GM12872 (cell line): ENCODE data around the gene MR1.

Experiments
- TF ChIP-seq, protein P1 (sequence below): IDR thresholded peaks from 3 replicates; pipeline ENCODE4 v1.5.1; 2011; ENCODE audit warnings: low read depth, mild to moderate bottlenecking, low read length, moderate library complexity; ENCODE audit not compliant: insufficient read depth

The MR1 gene

DNA sequence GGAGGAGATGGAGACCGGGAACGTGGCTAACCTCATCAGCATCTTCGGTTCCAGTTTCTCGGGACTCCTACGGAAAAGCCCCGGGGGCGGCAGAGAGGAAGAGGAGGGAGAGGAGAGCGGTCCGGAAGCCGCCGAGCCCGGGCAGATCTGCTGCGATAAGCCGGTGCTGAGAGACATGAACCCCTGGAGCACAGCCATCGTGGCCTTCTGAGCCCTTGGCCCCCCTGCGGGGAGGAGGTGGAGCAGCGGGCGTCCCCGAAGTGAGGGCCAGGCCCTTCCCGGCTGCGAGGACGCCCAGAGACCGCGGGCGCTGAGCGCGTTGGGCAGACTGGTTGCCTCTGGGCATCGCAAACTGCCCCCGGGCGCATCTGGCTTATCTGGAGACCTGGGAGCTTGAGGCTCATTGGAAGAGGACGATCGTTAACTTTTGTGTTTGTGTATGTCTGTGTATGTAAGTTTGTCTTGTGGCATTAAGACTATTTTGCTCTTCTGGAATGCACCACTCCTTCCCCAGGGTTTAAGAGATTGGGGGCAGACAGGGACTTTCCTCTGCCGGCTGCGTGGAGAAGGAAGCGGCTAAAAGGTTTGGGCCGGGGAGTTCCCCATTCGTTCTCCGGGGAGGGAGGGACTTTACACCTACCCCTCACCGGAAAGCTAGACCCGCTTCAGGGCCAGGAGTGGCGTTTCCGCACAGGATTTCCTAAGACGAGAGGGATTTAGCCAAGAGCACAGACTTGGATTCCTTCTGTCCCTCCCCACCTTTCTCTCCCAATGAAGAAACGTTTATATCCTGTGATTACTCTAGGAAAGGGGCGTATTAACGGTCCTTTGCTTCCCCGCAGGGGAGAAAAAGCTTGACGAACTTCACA, 56.1 kb downstream of the MR1 start:
- TF ChIP-seq, protein P1, sequence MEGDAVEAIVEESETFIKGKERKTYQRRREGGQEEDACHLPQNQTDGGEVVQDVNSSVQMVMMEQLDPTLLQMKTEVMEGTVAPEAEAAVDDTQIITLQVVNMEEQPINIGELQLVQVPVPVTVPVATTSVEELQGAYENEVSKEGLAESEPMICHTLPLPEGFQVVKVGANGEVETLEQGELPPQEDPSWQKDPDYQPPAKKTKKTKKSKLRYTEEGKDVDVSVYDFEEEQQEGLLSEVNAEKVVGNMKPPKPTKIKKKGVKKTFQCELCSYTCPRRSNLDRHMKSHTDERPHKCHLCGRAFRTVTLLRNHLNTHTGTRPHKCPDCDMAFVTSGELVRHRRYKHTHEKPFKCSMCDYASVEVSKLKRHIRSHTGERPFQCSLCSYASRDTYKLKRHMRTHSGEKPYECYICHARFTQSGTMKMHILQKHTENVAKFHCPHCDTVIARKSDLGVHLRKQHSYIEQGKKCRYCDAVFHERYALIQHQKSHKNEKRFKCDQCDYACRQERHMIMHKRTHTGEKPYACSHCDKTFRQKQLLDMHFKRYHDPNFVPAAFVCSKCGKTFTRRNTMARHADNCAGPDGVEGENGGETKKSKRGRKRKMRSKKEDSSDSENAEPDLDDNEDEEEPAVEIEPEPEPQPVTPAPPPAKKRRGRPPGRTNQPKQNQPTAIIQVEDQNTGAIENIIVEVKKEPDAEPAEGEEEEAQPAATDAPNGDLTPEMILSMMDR, result 0 out of 3 replicates have a peak, but pooled peaks have one; percentile 15

DNA sequence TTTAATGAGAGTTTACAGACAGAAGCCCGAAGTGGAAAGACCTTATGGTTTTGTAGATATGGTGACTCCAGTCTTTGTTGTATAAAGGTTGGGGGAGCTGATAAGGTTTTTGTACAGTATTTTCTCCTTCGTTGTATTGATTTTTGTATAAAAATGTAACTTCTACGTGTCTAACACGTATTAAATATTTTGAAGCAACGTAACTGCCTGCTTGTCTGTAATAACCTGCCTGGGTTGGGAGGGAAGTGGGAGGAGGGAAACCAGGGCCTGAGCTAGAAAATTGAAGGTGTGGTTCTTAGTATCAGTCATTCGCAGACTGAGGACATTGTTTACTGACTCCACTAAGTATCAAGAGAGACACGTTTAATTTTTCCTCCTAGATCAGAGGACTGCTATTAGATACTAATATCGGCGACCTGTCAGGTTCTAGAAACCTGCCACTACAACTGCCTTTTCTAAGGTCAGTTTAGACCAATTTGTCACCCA, 56.9 kb downstream of the MR1 start:
- TF ChIP-seq, protein P1, result no peak

DNA sequence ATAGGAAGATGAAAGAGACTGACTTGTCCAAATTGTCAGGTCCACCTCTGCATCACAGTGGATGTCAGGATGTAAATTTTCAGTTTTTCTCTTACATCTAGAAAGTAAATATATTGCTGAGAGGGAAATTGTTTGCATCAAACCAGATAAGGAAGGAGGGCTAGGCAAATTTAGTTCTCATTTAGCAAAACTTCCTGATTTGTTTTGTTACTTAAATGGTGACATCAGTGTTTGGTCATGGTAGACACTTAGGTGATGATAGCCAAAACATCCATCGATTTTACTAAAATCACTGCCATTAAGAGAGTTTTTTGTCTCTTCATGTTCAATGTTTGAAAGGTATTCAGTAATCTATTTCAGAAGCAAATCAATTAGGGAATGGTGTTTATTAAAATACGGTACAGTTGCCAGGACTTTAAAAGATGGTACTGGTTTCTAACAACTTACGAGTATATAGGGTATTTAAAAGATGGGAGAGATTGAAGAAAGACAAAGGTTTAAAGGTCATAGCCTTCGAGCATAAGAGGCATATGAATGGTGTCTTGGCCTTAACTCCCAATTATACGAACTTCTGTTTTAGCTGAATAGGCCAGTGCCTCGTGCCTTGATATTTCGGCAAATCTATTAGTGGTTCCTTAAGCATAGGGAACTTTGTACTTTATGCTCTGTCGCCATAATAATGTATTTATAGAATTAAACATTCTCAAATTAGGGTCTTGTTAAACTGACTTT, 57.7 kb downstream of the MR1 start:
- TF ChIP-seq, protein P1, result no peak

DNA sequence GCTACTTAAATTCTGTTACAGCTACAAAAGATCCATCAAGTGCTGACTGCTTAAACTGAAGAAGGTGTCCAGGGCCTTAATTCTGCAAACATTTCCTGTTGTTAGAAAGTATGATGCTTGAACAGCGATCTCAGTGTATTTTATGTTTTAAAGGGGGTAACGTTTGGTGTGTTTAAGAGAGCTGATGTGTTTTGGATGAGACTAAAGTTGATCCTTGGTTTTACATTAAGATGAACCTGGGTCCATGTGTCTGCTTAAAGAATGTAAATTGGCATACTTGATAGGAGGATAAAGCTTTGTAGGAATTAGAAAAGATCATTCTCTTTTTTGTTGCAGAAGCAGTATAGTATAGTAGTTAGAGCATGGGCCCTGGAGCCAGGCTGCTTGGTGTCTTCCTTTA, 58.3 kb downstream of the MR1 start:
- TF ChIP-seq, protein P1, result no peak

DNA sequence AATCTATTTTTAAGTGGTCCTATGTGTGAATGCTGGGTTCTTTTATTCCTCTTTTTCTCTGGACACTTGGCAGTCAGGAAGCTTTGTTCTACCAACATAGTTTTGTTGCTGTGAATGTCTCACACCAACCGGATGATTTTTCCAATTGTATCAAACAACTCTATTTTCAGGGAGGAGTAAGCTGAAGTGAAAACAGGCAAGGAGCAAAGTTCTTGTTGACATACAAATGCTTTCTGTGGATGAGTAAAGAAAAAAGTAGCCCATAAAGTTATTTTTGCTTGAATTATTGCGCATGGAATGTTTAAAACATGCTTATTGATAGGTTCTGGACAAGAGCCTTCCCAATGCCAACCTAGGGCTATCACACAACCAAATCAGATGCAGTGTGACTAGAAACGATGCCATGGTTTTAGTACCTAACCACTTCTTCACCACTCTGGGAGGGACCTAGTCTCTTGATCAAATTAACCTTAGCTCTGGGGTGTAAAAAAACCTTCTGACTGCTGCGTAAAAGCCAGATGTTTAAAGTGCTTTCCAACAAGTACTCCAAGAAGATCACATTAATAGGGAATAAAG, 59.2 kb downstream of the MR1 start:
- TF ChIP-seq, protein P1, result no peak

DNA sequence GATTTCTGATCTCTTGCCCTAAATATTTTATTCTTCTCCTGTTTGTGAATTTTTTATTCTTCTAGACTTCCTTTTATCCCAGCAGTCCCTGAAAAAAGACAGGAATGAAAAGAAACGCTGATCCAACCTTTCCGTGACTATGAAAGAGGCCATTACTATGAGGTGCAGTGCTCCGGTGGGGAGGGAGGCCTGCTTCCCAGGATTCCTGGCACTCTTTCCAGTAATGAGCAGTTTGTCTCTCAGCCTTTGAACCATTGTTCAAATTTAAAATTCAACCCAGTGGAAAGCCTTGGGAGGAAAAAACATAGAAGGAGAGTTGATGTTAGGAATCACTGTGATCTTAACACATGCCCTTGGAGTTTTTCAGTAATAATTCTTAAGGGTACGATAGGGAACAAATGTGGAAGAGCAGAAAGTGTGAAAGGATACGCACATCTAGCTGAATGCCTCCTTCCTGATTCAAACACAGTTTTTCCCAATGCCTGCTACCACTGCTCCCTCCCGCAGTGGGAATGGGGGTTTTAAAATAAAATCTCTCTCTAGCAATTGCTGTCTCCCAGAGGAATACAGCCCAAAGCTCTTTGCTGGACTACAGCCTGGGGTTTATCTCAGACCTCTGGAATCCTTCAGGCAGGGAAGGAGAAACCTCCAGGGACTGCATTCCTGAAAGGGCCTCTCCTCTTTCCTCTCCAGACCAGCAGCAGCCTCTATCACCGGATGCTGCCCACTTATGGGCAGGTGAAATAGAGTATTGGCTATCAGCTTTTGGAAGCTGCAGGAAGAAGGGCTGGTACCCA, 60.8 kb downstream of the MR1 start:
- TF ChIP-seq, protein P1, result no peak

DNA sequence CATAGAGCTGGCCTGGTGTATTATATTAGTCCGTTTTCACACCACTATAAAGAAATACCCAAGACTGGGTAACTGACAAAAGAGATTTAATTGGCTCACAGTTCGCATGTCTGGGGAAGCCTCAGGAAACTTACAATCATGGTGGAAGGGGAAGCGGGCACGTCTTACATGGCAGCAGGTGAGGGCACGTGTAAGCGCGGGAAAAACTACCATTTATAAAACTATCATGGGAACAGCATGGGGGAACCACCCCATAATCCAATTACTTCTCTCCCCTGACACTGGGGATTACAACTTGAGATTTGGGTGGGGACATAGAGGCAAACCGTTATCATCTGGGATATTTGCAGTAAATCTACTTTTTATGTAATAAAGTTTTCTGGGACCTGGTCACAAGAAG, 61.5 kb downstream of the MR1 start:
- TF ChIP-seq, protein P1, result no peak
